ENCODE measurements around the gene DMRTC2.
A peak's percentile ranks its signal among the peaks of the same experiment; 100 is the strongest.

The DMRTC2 gene

GRCh38 chr19:41877916-41878905 lies 33.4 kb downstream of the DMRTC2 start:
- H3K4me3 ChIP-seq (ENCODE audit: low read depth, low read length), result no peak overlapping the region

DNA sequence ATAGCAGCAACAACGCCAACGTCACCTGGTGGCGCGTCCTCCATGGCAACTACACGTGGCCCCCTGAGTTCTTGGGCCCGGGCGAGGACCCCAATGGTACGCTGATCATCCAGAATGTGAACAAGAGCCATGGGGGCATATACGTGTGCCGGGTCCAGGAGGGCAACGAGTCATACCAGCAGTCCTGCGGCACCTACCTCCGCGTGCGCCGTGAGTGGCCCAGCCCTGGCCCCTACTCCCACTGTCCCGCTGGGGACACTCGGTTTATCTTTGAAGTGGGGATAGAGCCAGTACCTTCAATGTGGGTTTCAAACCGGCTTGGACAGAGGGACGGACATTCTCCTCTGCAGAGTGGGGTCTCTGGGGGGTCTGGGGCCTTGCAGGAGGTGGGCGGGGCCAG lies 34.2 kb downstream of the DMRTC2 start:
- H3K4me3 ChIP-seq (ENCODE audit: low read depth, low read length), result no peak overlapping the region
- no peak for TF ChIP-seq CTCF (IDR thresholded peaks at IDR 0.05; ENCODE audit: low read depth, low read length)

More at GRCh38 chr19:41877916-41878905, 33.4 kb downstream of the DMRTC2 start:
- TF ChIP-seq CTCF (IDR thresholded peaks at IDR 0.05; ENCODE audit: low read depth, low read length), result no peak

DNA sequence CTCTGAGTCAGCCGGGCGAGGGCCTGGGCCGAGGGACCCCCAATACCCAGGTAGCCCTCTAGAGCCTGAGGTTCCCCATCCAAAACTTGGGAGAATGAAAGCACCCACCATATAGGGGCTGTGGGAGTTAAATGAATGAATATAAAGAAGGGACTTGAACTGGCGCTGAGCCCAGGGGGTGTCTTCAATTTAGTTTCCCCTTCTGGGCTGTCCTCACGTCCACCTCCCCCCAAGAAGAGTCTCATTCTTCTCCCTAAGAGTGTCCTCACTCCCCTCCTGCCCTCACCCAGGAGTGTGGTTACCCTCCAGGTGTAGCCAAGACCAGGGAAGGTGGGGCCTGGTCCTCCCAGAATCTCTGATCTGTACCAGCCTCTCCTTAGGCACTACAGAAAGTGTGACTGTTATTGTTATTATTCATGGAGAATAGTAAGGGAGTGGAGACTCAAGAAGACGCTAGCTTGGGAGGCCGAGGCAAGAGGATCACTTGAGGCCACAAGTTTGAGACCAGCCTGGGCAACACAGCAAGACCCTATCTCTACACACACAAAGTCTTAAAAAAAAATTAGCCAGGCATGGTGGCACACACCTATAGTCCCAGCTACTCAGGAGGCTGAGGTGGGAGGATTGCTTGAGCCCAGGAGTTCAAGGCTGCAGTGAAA lies 35.0 kb downstream of the DMRTC2 start:
- no peak overlapping the region for H3K4me3 ChIP-seq (ENCODE audit: low read depth, low read length)
- no peak for TF ChIP-seq CTCF (IDR thresholded peaks at IDR 0.05; ENCODE audit: low read depth, low read length)

DNA sequence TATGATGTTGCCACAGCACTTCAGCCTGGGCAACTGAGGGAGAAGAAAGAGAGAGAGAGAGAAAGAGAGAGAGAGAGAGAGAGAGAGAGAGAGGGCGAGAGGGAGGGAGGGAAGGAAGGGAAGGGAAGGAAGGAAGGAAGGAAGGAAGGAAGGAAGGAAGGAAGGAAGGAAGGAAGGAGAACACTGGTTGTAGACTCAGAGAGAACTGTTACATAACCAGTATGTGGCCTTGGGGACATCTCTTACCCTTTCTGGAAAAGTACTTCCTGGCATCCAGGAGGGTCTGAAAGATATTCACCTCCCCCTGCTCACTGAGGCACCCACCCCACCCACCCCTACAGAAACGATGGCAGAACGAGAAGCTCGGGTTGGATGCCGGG lies 35.5 kb downstream of the DMRTC2 start:
- TF ChIP-seq CTCF (IDR thresholded peaks at IDR 0.05; ENCODE audit: low read depth, low read length), result no peak
- H3K4me3 ChIP-seq (ENCODE audit: low read depth, low read length), result no peak overlapping the region

DNA sequence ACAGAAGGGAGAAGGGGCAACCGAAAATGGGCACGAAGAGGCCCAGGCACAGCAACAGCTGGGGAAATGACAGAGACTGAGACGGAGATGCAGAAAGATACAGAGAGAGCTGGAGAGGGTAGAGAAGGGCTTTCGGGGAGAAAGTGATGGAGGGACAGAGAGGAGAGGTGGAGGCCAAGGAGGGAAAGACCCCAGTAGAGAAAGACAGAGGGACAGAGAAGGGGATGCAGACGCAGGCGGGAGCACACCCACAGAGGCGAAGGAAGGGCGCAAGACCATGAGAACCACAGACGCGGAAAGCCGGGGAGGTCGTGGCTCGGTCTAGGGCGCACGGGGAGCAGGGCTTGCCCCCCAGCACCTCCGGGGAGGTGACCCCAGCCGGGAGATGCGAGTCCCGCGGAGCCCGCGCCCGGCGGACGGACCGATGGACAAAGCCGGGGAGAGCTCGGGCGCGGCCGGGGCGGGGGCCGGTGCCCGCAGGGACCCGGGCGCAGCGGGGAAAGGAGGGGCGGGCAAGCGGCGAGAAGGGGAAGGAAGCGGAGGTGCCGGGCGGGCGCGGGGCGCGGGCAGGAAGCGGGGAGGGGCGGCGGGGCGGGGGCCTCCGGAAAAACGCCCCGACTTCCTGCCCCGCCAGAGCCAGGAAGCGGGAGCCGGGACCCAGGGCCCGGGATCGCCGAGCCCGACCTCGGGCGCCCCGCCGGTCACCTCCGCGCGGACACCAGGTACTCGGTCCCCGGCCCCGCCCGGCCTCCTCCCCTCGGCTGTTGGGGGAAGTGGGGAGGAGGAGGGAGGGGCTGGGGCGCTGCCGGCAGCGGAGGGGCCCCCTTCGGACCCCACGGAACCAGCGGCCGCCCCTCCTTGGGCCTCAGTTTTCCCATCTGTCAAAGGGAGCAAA lies 38.0 kb downstream of the DMRTC2 start, which contains the start of gene ARHGEF1:
ARHGEF1 (plus strand) TSS at position 617 of the 895 bp plus-strand sequence. CDS start 4,899 bp downstream, outside the sequence.
- H3K4me3 ChIP-seq (ENCODE audit: low read depth, low read length), result peak within 1 kb of the TSS; percentile 76
- TF ChIP-seq CTCF (IDR thresholded peaks at IDR 0.05; ENCODE audit: low read depth, low read length), result no peak

DNA sequence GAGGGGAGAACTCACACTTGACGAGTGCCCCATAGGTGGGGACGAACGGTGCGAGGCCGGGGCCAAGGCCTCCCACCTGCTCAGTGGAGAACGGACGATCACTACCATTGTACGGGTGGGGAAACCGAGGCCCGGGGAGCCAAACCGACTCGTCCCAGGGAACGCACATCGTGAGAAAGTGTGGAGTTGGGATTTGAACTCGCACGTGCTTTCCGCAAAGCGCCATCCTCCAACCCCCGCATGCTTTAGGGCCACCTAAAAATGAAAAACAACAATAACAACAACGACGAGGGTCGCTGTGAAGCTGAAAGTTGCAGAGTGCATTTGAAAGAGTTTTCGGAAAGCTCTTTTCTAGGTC lies 38.6 kb downstream of the DMRTC2 start:
- TF ChIP-seq CTCF (IDR thresholded peaks at IDR 0.05; ENCODE audit: low read depth, low read length), result no peak
- H3K4me3 ChIP-seq (ENCODE audit: low read depth, low read length), result peak overlapping the region; percentile 76

Data from WI38 (cell line).